Left hindlimb (tissue), 1 donor: ENCODE measurements around the gene DCC.

ENCODE experiments used
- DNase-seq: peaks from one replicate; pipeline ENCODE4 v3.0.0-alpha.2; 2018

DCC gene

GRCh38 chr18:52426041-52426440, 86.0 kb downstream of the DCC start:
- no peak for DNase-seq

GRCh38 chr18:52426462-52426861, 86.5 kb downstream of the DCC start:
- no peak for DNase-seq

GRCh38 chr18:52427521-52428175, 87.7 kb downstream of the DCC start:
- no peak for DNase-seq

- no peak for DNase-seq
These were observed 91.7 kb downstream of the DCC start for GRCh38 chr18:52431683-52432082.

GRCh38 chr18:52433797-52434196, 93.8 kb downstream of the DCC start:
- no peak for DNase-seq

- no peak for DNase-seq
These were observed 95.3 kb downstream of the DCC start for GRCh38 chr18:52435301-52435700.

- no peak for DNase-seq
These were observed 97.2 kb downstream of the DCC start for GRCh38 chr18:52437161-52437560.

- no peak for DNase-seq
These were observed 99.5 kb downstream of the DCC start for GRCh38 chr18:52439457-52439856.

GRCh38 chr18:52441794-52442193, 101.8 kb downstream of the DCC start:
- DNase-seq = no peak

- DNase-seq = no peak
These were observed 102.7 kb downstream of the DCC start for GRCh38 chr18:52442686-52443085.

GRCh38 chr18:52451256-52451655, 111.3 kb downstream of the DCC start:
- DNase-seq = no peak

- no peak for DNase-seq
These were observed 111.9 kb downstream of the DCC start for GRCh38 chr18:52451851-52452250.

- no peak for DNase-seq
These were observed 112.4 kb downstream of the DCC start for GRCh38 chr18:52452427-52452826.

GRCh38 chr18:52459890-52460289, 119.9 kb downstream of the DCC start:
- DNase-seq = no peak

- DNase-seq = no peak
These were observed 122.9 kb downstream of the DCC start for GRCh38 chr18:52462853-52463252.

- no peak for DNase-seq
These were observed 125.4 kb downstream of the DCC start for GRCh38 chr18:52465391-52465790.

GRCh38 chr18:52468496-52468895, 128.5 kb downstream of the DCC start:
- no peak for DNase-seq

GRCh38 chr18:52475325-52475724, 135.3 kb downstream of the DCC start:
- DNase-seq = no peak

- no peak for DNase-seq
These were observed 141.1 kb downstream of the DCC start for GRCh38 chr18:52481116-52481515.

GRCh38 chr18:52484977-52485376, 145.0 kb downstream of the DCC start:
- DNase-seq = no peak

- no peak for DNase-seq
These were observed 146.1 kb downstream of the DCC start for GRCh38 chr18:52486052-52486451.

- no peak for DNase-seq
These were observed 149.7 kb downstream of the DCC start for GRCh38 chr18:52489396-52490306.

- DNase-seq = no peak
These were observed 156.4 kb downstream of the DCC start for GRCh38 chr18:52496426-52496825.

- no peak for DNase-seq
These were observed 159.0 kb downstream of the DCC start for GRCh38 chr18:52499016-52499415.
